SK-N-SH (cell line): Measurements from ENCODE around the gene SULF2. TPM values are rescaled to one million over a fixed set of nuclear protein-coding genes. Genes with fewer than 3 reads are reported as not detected.

Experiments
- CTCF ChIA-PET: fragments of 300-600, 350-600 bp; formaldehyde crosslinking; extraction: SDS; loops from one replicate; lab custom pipeline; 2021; lab: Yijun Ruan, JAX
- POLR2A ChIA-PET: fragments of 350-600 bp; sonication (Branson Sonifier 250); formaldehyde crosslinking; extraction: SDS; loops from one replicate; lab custom pipeline; 2020; ENCODE audit warnings: antibody characterized with exemption, inconsistent platforms; lab: Yijun Ruan, JAX
- DNase-seq: peaks from one replicate; pipeline ENCODE4 v3.0.0; 2012
- H2AFZ ChIP-seq: fragments of 200-600 bp; sonication (generic); 2 replicates; pipeline ENCODE4 v1.8.1; 2016; ENCODE audit warnings: antibody characterized with exemption, mild to moderate bottlenecking, low read depth
- H3F3A ChIP-seq: fragments of 200-600 bp; sonication (generic); replicated peaks from 2 replicates; pipeline ENCODE3; 2016; ENCODE audit warnings: antibody characterized with exemption, mild to moderate bottlenecking; ENCODE audit not compliant: insufficient read depth
- H3K27ac ChIP-seq, 2 experiments: fragments of 200-500 bp in 1 of 2; fragments of 200-600 bp in 1 of 2; sonication (Bioruptor generic) in 1 of 2; sonication (generic), shearing (Covaris generic) in 1 of 2; 2 replicates each; pipeline versions ENCODE4 v1.5.1 to v1.6.1; 2014 to 2016; ENCODE audit warnings: low read depth in 2 of 2, inconsistent platforms in 1 of 2, low read length in 1 of 2, mild to moderate bottlenecking in 1 of 2, mixed read lengths in 1 of 2
- H3K27me3 ChIP-seq: fragments of 200-600 bp; sonication (generic), shearing (Covaris generic); 2 replicates; pipeline ENCODE4 v1.6.1; 2016; ENCODE audit warnings: mixed run types; ENCODE audit not compliant: insufficient read depth
- H3K36me3 ChIP-seq, 2 experiments: fragments of 200-500 bp in 1 of 2; fragments of 200-600 bp in 1 of 2; sonication (Bioruptor generic) in 1 of 2; sonication (generic) in 1 of 2; replicated peaks in 1 of 2; 2 replicates each; pipeline versions ENCODE3 to v1.5.1; 2014 to 2016; ENCODE audit warnings: low read length in 1 of 2, mild to moderate bottlenecking in 1 of 2; ENCODE audit not compliant: insufficient read depth in 2 of 2, control insufficient read depth in 1 of 2
- H3K4me1 ChIP-seq, 2 experiments: fragments of 200-500 bp in 1 of 2; fragments of 200-600 bp in 1 of 2; sonication (Bioruptor generic) in 1 of 2; sonication (generic), shearing (Covaris generic) in 1 of 2; 2 replicates each; pipeline versions ENCODE4 v1.5.1 to v1.6.1; 2014 to 2016; ENCODE audit warnings: low read depth in 1 of 2, low read length in 1 of 2, mixed run types in 1 of 2; ENCODE audit not compliant: insufficient read depth in 2 of 2, control insufficient read depth in 1 of 2
- H3K4me2 ChIP-seq: fragments of 200-600 bp; sonication (generic), shearing (Covaris generic); 2 replicates; pipeline ENCODE4 v1.6.1; 2017; ENCODE audit warnings: mixed run types
- H3K4me3 ChIP-seq, 2 experiments: fragments of 200-500 bp in 1 of 2; fragments of 200-600 bp in 1 of 2; sonication (Bioruptor generic) in 1 of 2; sonication (generic), shearing (Covaris generic) in 1 of 2; 2 replicates each; pipeline versions ENCODE4 v1.5.1 to v1.8.1; 2014 to 2016; ENCODE audit warnings: low read depth in 2 of 2, inconsistent platforms in 1 of 2, low read length in 1 of 2, mild to moderate bottlenecking in 1 of 2, mixed read lengths in 1 of 2, moderate library complexity in 1 of 2
- H3K79me2 ChIP-seq: fragments of 200-600 bp; sonication (generic); 2 replicates; pipeline ENCODE4 v1.8.1; 2017; ENCODE audit warnings: mild to moderate bottlenecking; ENCODE audit not compliant: insufficient read depth
- H3K9ac ChIP-seq: fragments of 200-600 bp; sonication (generic); 2 replicates; pipeline ENCODE4 v1.6.1; 2017; ENCODE audit warnings: mixed run types
- H3K9me2 ChIP-seq: fragments of 200-600 bp; sonication (generic); 2 replicates; pipeline ENCODE4 v1.6.1; 2017; ENCODE audit warnings: mixed run types
- H3K9me3 ChIP-seq: fragments of 200-600 bp; sonication (generic); 2 replicates; pipeline ENCODE4 v1.6.1; 2017; ENCODE audit warnings: mixed run types, mild to moderate bottlenecking, moderate library complexity
- H4K20me1 ChIP-seq: fragments of 200-600 bp; sonication (generic); 2 replicates; pipeline ENCODE4 v1.6.1; 2017; ENCODE audit warnings: mild to moderate bottlenecking, mixed run types; ENCODE audit not compliant: insufficient read depth
- CTCF ChIP-seq: fragments of 200-600 bp; sonication (generic); IDR thresholded peaks from 2 replicates; pipeline ENCODE4 v1.6.1; 2017; ENCODE audit warnings: antibody characterized with exemption, mild to moderate bottlenecking, moderate library complexity
- ELF1 ChIP-seq: IDR thresholded peaks from 2 replicates; pipeline ENCODE4 v1.4.0; 2012
- EP300 ChIP-seq, 2 experiments: IDR thresholded peaks; 2 replicates each; pipeline versions ENCODE4 v1.4.0 to v1.6.1; 2012; ENCODE audit warnings: borderline replicate concordance in 1 of 2, low read depth in 1 of 2, low read length in 1 of 2
- EZH2phosphoT487 ChIP-seq: fragments of 200-600 bp; sonication (generic); IDR thresholded peaks from 2 replicates; pipeline ENCODE4 v1.6.1; 2017; ENCODE audit warnings: low read depth, mixed run types, mild to moderate bottlenecking, antibody characterized with exemption, moderate library complexity, borderline replicate concordance
- FOSL2 ChIP-seq: IDR thresholded peaks from 2 replicates; pipeline ENCODE4 v1.4.0; 2012; ENCODE audit warnings: low read depth, mild to moderate bottlenecking, moderate library complexity, borderline replicate concordance
- FOXJ3 ChIP-seq: sonication (generic); formaldehyde crosslinking; IDR thresholded peaks from 2 replicates; pipeline ENCODE4 v1.5.1; 2020; ENCODE audit warnings: mild to moderate bottlenecking, missing genetic modification reagents
- FOXM1 ChIP-seq: IDR thresholded peaks from 2 replicates; pipeline ENCODE4 v1.4.0; 2012; ENCODE audit warnings: low read depth, mild to moderate bottlenecking
- GABPA ChIP-seq: IDR thresholded peaks from 2 replicates; pipeline ENCODE4 v1.4.0; 2012; ENCODE audit warnings: low read depth, mild to moderate bottlenecking
- GATA2 ChIP-seq: sonication (generic); formaldehyde crosslinking; IDR thresholded peaks from 2 replicates; pipeline ENCODE4 v1.5.0; 2020; ENCODE audit warnings: mild to moderate bottlenecking, missing genetic modification reagents
- IRF3 ChIP-seq: fragments of 150-350 bp; IDR thresholded peaks from 2 replicates; pipeline ENCODE4 v1.6.1; 2016; ENCODE audit warnings: mild to moderate bottlenecking, low read depth, low read length
- MEF2A ChIP-seq: IDR thresholded peaks from 2 replicates; pipeline ENCODE4 v1.4.0; 2012; ENCODE audit warnings: low read depth, borderline replicate concordance
- NRF1 ChIP-seq: IDR thresholded peaks from 2 replicates; pipeline ENCODE4 v1.6.1; 2012; ENCODE audit warnings: low read depth, mild to moderate bottlenecking, low read length
- RCOR1 ChIP-seq: fragments of 150-350 bp; IDR thresholded peaks from 2 replicates; pipeline ENCODE4 v1.6.1; 2017; ENCODE audit warnings: antibody characterized with exemption, low read length
- REST ChIP-seq: IDR thresholded peaks from 2 replicates; pipeline ENCODE4 v1.6.1; 2012; ENCODE audit warnings: mild to moderate bottlenecking, low read depth, low read length, moderate library complexity
- RFX5 ChIP-seq: IDR thresholded peaks from 2 replicates; pipeline ENCODE4 v1.6.1; 2012; ENCODE audit warnings: mild to moderate bottlenecking, improper control_type of control experiment, low read length
- SMC3 ChIP-seq: IDR thresholded peaks from 2 replicates; pipeline ENCODE4 v1.6.1; 2012; ENCODE audit warnings: low read depth, low read length, improper control_type of control experiment
- TAF1 ChIP-seq: IDR thresholded peaks from 2 replicates; pipeline ENCODE4 v1.6.1; 2012; ENCODE audit warnings: low read depth, mild to moderate bottlenecking, low read length, moderate library complexity, borderline replicate concordance
- TCF12 ChIP-seq: IDR thresholded peaks from 2 replicates; pipeline ENCODE4 v1.4.0; 2012
- ZBTB33 ChIP-seq: IDR thresholded peaks from 2 replicates; pipeline ENCODE4 v1.4.0; 2012; ENCODE audit warnings: low read depth, borderline replicate concordance
- WGBS: methylation state at CpG from one replicate; pipeline ENCODE4 v1.1.6; 2017; ENCODE audit warnings: low lambda C conversion rate; 5-methylcytosine and 5-hydroxymethylcytosine counted together
- polyA plus RNA-seq, 3 experiments: library from polyadenylated mRNA; depleted of rRNA; stranded (reverse); fragments of >200 nt; gene quantifications; 2 replicates each; pipeline ENCODE4 v1.2.3, GENCODE V29; 2012

SULF2 gene
- polyA plus RNA-seq, 1 of the 3 experiments (the other 2 are of a cell fraction) = 20.2 TPM

- H3K79me2 ChIP-seq = no peaks in the 10 kb centered on the region
- no peak overlapping the region for H3K9ac ChIP-seq
- TF ChIP-seq SMC3 (no peak), ZBTB33 (no peak), ELF1 (no peak), NRF1 (no peak), GATA2 (CRISPR knock-in tag) (no peak), GABPA (no peak), IRF3 (no peak), TCF12 (no peak), RCOR1 (no peak), CTCF (no peak), RFX5 (no peak), TAF1 (no peak), FOXM1 (no peak), FOSL2 (no peak), FOXJ3 (CRISPR knock-in tag) (no peak), EZH2phosphoT487 (no peak), EP300 (IDR thresholded peaks at IDR 0.05; ENCODE audit: borderline replicate concordance in 1 of 2, low read depth in 1 of 2, low read length in 1 of 2) (no peak), REST (no peak), MEF2A (no peak)
- H3K4me3 ChIP-seq = no peak overlapping the region
- ChIA-PET CTCF (interaction anchor here (1.0 to 2.1 kb wide), 2 partner anchors 20 to 915 kb away, joined by 4 to 8 read pairs; no protein-coding TSS in a partner anchor), POLR2A (interaction anchor here (0.6 kb wide), 1 partner anchor 10 kb away, joined by 3 read pairs; no protein-coding TSS in a partner anchor)
- H3K9me2 ChIP-seq = no peaks in the 10 kb centered on the region
- peaks cover 0 to 26% of the 10 kb centered on the region in 2 experiments; a peak in 2 of 4 replicates for H3K4me1 ChIP-seq
- H3K4me2 ChIP-seq = no peak overlapping the region
- DNase-seq = no peak
- no peak overlapping the region for H3K27ac ChIP-seq
- H2AFZ ChIP-seq = no peak overlapping the region
- H4K20me1 ChIP-seq = no peaks in the 10 kb centered on the region
- peaks cover 0 to 4% of the 10 kb centered on the region in 2 experiments for H3K36me3 ChIP-seq
- no peaks in the 10 kb centered on the region for H3K9me3 ChIP-seq
- 91% methylated on average over 7 of the region's 7 CpGs for WGBS
- no peaks in the 10 kb centered on the region for H3K27me3 ChIP-seq
- H3F3A ChIP-seq = no peaks in the 10 kb centered on the region
Observed at GRCh38 chr20:47705497-47705856, 79.8 kb downstream of the SULF2 start.
